HepG2 (cell line): ENCODE data around the gene ZNF444. TPM values are rescaled to one million over a fixed set of nuclear protein-coding genes. Genes with fewer than 3 reads are reported as not detected.

ENCODE experiments used
- HDAC2 ChIP-seq: sonication (generic); formaldehyde crosslinking; IDR thresholded peaks from 2 replicates; pipeline ENCODE4 v1.4.0; 2020; ENCODE audit warnings: missing genetic modification reagents
- NFKBIZ ChIP-seq: IDR thresholded peaks from 2 replicates; pipeline ENCODE4 v1.6.1; 2018; ENCODE audit warnings: missing genetic modification reagents, missing compliant biosample characterization
- PAX8 ChIP-seq: sonication (generic); formaldehyde crosslinking; IDR thresholded peaks from 2 replicates; pipeline ENCODE4 v1.8.0; 2022; ENCODE audit warnings: mild to moderate bottlenecking, missing genetic modification reagents, borderline replicate concordance
- PTBP1 ChIP-seq: fragments of 200-400 bp; formaldehyde crosslinking; IDR thresholded peaks from 2 replicates; pipeline ENCODE4 v1.6.1; 2018; ENCODE audit warnings: low read length, low read depth; ENCODE audit not compliant: poor library complexity, severe bottlenecking
- SETDB1 ChIP-seq: sonication (generic); formaldehyde crosslinking; IDR thresholded peaks from 2 replicates; pipeline ENCODE4 v1.5.1; 2020; ENCODE audit warnings: missing genetic modification reagents, mild to moderate bottlenecking, borderline replicate concordance
- SP5 ChIP-seq: IDR thresholded peaks from 2 replicates; pipeline ENCODE4 v1.6.1; 2016; ENCODE audit warnings: low read depth, borderline replicate concordance
- ZFP37 ChIP-seq: sonication (generic); formaldehyde crosslinking; IDR thresholded peaks from 2 replicates; pipeline ENCODE4 v1.4.0; 2020; ENCODE audit warnings: missing genetic modification reagents, borderline replicate concordance
- ZNF180 ChIP-seq: sonication (generic); formaldehyde crosslinking; IDR thresholded peaks from 2 replicates; pipeline ENCODE4 v1.4.0; 2020; ENCODE audit warnings: low read depth, missing genetic modification reagents, borderline replicate concordance
- ZNF780A ChIP-seq: sonication (generic); formaldehyde crosslinking; IDR thresholded peaks from 2 replicates; pipeline ENCODE4 v1.8.0; 2022; ENCODE audit warnings: mild to moderate bottlenecking, missing genetic modification reagents, moderate library complexity
- ZNF792 ChIP-seq: IDR thresholded peaks from 2 replicates; pipeline ENCODE4 v1.6.1; 2016
- ZSCAN20 ChIP-seq: sonication (generic); formaldehyde crosslinking; IDR thresholded peaks from 2 replicates; pipeline ENCODE4 v1.4.0; 2020; ENCODE audit warnings: missing genetic modification reagents, mild to moderate bottlenecking, borderline replicate concordance
- polyA plus RNA-seq, 8 experiments: library from polyadenylated mRNA; depleted of rRNA in 3 of 8; stranded (reverse) in 7 of 8; unstranded in 1 of 8; fragments of >200 nt; fragmentation: Illumina TruSeq in 4 of 8; extraction: Trizol in 4 of 8; gene quantifications; 2 replicates each; pipeline versions ENCODE4 v1.2.1 to v1.2.3, GENCODE V29; 2011 to 2016; ENCODE audit warnings: low read depth in 4 of 8, missing spikeins in 1 of 8, mixed read lengths in 1 of 8; ENCODE audit not compliant: insufficient read depth in 1 of 8
- total RNA-seq, 5 experiments: library from RNA; depleted of rRNA; stranded (reverse); fragments of >200 nt; fragmentation: Illumina TruSeq; extraction: Trizol; gene quantifications; 2 replicates each; pipeline ENCODE4 v1.2.3, GENCODE V29; 2016; ENCODE audit warnings: low read depth in 1 of 5
- TF ChIP-seq, protein P1 (sequence below): sonication (generic); formaldehyde crosslinking; IDR thresholded peaks from one replicate; pipeline ENCODE4 v1.5.1; 2020; ENCODE audit warnings: mild to moderate bottlenecking, missing genetic modification reagents; ENCODE audit errors: not compliant biosample characterization
- TF ChIP-seq, protein P2 (sequence below): conservative IDR thresholded peaks from 2 replicates; pipeline ENCODE4 v1.6.1; 2018; ENCODE audit warnings: missing genetic modification reagents
- TF ChIP-seq, protein P3 (sequence below): IDR thresholded peaks from 2 replicates; pipeline ENCODE4 v1.6.1; 2012; ENCODE audit warnings: low read length, improper control_type of control experiment

The ZNF444 gene
- total and polyA plus RNA-seq, 2 of the 13 experiments (the other 11 are each of a cell fraction or from before 2014, with no cell fraction given), result 27.4 to 30.3 TPM

DNA sequence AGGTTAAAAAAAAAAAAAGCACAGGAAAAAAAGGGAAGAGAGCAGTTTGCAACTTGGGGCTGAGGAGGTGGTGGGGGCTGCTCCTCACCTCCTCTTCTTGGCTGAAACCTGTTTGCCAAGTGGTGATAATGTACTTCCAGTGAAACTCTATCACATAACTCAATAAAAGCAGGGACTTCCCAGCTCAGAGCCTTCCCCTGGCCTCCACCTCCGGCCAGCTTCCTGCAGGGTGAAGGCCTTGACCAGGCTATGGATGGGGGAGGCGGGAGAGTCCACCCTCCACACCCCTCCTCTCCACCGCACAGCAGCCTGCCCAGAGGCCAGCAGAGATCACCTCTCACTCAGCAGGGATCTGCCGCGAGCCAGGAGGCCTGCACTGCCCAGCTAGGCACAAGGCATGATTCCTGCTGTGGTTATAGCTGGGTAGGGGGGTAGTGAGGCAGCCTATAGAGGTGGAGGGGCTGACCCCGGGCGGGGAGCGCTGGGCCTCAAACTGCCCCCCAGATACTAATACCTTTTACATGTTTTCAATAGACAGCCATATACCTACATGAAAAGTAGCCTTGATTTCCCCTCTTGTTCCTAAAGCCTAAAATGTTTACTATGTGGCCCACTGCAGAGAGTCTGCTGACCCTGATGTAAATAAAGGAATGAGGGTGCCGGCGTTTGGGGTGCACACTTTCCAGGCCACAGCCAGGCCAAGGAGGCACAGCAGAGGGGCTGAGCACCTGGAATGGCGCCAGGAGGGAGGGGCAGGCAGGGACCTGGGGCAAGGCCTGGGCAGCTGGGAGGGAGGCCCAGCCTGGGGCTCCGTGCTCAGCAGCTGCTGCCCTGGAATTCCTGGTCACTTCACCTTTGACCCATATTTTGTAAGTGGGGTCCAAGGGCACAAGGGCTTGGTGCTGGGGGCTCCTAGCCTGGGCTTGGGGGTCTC is 30.3 kb upstream of the ZNF444 start (continued):
- TF ChIP-seq ZSCAN20 (CRISPR knock-in tag) (no peak), PAX8 (CRISPR knock-in tag) (no peak), HDAC2 (CRISPR knock-in tag) (peak; percentile 19), NFKBIZ (CRISPR knock-in tag) (no peak), SP5 (peak; percentile 96), ZNF792 (0 out of 2 replicates have a peak, but pooled peaks have one; percentile 36), ZNF180 (CRISPR knock-in tag) (no peak), ZFP37 (CRISPR knock-in tag) (no peak), SETDB1 (no peak), ZNF780A (CRISPR knock-in tag) (no peak), PTBP1 (no peak)
- TF ChIP-seq, protein P1, sequence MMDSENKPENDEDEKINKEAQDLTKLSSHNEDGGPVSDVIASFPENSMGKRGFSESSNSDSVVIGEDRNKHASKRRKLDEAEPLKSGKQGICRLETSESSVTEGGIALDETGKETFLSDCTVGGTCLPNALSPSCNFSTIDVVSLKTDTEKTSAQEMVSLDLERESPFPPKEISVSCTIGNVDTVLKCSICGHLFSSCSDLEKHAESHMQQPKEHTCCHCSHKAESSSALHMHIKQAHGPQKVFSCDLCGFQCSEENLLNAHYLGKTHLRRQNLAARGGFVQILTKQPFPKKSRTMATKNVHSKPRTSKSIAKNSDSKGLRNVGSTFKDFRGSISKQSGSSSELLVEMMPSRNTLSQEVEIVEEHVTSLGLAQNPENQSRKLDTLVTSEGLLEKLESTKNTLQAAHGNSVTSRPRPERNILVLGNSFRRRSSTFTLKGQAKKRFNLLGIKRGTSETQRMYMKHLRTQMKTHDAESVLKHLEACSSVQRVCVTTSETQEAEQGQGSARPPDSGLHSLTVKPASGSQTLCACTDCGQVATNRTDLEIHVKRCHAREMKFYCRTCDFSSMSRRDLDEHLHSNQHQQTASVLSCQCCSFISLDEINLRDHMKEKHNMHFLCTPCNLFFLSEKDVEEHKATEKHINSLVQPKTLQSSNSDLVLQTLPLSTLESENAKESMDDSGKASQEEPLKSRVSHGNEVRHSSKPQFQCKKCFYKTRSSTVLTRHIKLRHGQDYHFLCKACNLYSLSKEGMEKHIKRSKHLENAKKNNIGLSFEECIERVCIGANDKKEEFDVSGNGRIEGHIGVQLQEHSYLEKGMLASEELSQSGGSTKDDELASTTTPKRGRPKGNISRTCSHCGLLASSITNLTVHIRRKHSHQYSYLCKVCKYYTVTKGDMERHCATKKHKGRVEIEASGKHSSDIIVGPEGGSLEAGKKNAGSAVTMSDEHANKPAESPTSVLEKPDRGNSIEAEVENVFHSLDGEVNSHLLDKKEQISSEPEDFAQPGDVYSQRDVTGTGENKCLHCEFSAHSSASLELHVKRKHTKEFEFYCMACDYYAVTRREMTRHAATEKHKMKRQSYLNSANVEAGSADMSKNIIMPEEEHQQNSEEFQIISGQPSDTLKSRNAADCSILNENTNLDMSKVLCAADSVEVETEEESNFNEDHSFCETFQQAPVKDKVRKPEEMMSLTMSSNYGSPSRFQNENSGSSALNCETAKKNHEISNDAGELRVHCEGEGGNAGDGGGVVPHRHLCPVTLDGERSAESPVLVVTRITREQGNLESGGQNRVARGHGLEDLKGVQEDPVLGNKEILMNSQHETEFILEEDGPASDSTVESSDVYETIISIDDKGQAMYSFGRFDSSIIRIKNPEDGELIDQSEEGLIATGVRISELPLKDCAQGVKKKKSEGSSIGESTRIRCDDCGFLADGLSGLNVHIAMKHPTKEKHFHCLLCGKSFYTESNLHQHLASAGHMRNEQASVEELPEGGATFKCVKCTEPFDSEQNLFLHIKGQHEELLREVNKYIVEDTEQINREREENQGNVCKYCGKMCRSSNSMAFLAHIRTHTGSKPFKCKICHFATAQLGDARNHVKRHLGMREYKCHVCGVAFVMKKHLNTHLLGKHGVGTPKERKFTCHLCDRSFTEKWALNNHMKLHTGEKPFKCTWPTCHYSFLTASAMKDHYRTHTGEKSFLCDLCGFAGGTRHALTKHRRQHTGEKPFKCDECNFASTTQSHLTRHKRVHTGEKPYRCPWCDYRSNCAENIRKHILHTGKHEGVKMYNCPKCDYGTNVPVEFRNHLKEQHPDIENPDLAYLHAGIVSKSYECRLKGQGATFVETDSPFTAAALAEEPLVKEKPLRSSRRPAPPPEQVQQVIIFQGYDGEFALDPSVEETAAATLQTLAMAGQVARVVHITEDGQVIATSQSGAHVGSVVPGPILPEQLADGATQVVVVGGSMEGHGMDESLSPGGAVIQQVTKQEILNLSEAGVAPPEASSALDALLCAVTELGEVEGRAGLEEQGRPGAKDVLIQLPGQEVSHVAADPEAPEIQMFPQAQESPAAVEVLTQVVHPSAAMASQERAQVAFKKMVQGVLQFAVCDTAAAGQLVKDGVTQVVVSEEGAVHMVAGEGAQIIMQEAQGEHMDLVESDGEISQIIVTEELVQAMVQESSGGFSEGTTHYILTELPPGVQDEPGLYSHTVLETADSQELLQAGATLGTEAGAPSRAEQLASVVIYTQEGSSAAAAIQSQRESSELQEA, result no peak
- TF ChIP-seq, protein P2, sequence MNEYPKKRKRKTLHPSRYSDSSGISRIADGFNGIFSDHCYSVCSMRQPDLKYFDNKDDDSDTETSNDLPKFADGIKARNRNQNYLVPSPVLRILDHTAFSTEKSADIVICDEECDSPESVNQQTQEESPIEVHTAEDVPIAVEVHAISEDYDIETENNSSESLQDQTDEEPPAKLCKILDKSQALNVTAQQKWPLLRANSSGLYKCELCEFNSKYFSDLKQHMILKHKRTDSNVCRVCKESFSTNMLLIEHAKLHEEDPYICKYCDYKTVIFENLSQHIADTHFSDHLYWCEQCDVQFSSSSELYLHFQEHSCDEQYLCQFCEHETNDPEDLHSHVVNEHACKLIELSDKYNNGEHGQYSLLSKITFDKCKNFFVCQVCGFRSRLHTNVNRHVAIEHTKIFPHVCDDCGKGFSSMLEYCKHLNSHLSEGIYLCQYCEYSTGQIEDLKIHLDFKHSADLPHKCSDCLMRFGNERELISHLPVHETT (CRISPR knock-in tag), result no peak; the same call in none of the 2 replicates
- TF ChIP-seq, protein P3, sequence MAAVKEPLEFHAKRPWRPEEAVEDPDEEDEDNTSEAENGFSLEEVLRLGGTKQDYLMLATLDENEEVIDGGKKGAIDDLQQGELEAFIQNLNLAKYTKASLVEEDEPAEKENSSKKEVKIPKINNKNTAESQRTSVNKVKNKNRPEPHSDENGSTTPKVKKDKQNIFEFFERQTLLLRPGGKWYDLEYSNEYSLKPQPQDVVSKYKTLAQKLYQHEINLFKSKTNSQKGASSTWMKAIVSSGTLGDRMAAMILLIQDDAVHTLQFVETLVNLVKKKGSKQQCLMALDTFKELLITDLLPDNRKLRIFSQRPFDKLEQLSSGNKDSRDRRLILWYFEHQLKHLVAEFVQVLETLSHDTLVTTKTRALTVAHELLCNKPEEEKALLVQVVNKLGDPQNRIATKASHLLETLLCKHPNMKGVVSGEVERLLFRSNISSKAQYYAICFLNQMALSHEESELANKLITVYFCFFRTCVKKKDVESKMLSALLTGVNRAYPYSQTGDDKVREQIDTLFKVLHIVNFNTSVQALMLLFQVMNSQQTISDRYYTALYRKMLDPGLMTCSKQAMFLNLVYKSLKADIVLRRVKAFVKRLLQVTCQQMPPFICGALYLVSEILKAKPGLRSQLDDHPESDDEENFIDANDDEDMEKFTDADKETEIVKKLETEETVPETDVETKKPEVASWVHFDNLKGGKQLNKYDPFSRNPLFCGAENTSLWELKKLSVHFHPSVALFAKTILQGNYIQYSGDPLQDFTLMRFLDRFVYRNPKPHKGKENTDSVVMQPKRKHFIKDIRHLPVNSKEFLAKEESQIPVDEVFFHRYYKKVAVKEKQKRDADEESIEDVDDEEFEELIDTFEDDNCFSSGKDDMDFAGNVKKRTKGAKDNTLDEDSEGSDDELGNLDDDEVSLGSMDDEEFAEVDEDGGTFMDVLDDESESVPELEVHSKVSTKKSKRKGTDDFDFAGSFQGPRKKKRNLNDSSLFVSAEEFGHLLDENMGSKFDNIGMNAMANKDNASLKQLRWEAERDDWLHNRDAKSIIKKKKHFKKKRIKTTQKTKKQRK, result no peak
